ENCODE results near the gene E2F8.

The E2F8 gene

DNA sequence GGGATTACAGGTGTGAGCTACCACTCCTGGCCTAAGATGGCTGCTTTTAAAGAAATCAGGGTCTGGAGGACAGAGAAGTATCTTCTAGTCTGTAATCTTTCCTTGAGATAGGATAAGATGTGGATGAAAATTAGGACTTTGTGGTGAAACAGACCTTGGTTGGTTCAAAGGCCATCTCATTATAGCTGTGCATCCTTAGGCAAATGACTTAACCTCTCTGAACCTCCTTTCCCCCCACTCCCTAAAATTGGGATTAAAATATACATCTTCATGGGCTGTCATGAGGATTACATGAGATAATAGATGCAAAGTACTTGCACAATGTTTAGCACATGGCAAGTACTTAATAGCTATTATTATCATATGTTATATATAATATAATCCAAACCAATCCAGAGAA, 10.8 kb upstream of the E2F8 start:
- no peak for DNase-seq

DNA sequence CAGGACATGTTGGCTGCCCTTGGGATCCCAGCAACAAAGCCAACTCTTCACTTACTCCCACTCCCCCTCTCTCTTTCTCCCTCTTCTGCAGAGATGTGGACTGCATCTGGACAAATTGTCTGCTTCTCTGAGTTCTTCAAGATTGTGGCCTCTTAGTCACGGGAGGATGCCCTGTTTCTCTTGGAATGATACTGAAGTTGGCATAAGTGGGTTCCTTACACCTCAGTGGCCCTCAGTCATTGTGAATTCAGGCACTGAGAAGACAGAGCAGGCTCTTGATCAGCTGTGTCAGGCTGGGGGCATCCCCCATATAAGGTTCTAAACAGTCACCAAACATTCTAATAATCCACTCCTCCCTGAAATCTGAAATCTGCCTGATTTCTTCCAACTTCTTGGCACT, 6.1 kb upstream of the E2F8 start:
- no peak for DNase-seq

DNA sequence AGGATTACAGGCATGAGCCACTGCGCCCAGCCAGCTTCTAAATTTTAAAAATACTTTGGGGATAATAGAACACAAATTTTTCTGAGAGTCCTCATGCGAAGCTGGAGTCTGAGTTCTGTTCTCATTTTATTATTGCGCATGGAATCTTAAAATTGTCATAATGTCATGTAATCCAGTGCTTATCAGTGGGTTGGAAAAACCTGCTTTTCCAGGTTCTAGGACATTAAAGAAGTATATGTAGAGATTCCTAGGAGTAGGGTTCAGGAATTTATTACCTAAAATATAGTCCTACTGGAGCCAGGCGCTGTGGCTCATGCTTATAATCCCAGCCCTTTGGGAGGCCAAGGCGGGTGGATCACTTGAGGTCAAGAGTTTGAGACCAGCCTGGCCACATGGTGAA, 4.6 kb upstream of the E2F8 start:
- DNase-seq = no peak

DNA sequence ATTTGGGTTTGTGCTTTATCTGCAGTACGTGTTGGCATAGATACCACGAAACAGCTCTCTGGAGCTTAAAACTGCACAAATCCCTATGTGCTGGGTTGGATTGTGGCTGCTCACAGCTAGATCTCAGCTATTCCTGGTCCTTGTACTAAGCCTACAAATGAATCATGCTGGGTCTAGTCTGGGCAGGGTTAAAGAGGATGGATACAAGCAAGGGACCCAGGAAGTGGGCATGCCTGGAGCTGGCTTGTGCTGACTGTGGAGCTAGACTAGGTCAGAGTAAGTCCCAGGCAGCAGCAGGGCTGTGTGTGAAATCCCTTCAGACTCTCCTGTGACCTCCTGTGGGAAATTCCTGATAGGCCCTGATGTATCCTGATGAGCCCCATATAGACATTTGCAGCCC, 3.9 kb upstream of the E2F8 start:
- no peak for DNase-seq

DNA sequence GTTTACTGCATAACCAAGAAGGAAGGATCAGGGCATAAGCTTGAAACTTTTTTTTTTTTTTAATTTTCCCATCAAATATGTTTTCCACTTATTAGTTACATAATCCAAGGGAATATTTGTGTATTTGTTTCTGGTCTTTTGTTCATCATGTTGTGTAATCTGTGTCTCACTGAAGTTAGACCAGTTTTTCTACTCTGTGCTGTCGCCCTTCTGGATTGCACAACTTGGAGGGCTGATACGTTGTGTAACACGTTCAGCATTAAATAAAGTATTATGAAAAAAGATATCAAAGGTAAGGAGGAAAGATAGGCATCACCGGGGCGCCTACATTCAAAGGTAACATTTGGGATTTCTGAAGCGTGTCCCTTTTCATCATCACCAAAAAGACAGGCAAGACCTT, 3.3 kb upstream of the E2F8 start:
- DNase-seq = no peak

DNA sequence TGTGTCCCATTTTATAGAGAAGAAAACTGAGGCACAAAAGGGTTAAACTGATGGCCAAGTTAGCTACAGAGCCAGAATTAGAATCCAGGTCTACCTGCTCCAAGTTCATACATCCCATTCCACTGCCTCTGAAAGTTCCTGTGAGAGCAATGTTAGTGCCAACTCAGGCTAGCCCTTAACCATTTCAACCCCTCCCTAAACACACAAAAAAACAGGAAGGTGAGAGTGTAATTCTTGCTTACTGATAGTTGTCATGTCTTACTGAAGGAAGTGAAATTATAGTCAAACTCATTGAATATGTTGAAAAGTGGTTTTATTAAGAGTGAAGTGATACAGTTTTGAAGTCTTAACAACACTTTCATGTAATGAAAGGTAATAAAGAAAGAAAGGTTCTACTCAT, 2.9 kb upstream of the E2F8 start:
- DNase-seq = no peak

DNA sequence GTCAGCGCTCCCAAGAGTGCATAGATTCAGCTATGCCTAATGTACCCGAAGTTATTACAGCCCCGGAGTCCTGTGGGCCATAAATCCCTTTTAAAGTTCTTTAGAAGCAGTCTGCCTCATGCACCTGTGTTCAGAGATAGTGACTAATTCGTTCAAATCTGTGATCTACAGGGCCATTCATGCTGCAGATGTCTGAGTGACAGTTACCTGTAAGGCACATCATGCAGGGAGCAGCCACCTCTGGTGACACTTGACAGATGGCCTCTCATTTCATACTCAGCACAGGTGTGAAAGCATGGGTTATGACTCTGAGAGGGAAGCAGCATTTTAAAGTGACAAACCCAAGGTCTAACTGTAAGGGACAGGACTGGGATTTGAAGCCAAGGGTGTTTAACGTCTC, 2.4 kb upstream of the E2F8 start:
- DNase-seq = no peak

DNA sequence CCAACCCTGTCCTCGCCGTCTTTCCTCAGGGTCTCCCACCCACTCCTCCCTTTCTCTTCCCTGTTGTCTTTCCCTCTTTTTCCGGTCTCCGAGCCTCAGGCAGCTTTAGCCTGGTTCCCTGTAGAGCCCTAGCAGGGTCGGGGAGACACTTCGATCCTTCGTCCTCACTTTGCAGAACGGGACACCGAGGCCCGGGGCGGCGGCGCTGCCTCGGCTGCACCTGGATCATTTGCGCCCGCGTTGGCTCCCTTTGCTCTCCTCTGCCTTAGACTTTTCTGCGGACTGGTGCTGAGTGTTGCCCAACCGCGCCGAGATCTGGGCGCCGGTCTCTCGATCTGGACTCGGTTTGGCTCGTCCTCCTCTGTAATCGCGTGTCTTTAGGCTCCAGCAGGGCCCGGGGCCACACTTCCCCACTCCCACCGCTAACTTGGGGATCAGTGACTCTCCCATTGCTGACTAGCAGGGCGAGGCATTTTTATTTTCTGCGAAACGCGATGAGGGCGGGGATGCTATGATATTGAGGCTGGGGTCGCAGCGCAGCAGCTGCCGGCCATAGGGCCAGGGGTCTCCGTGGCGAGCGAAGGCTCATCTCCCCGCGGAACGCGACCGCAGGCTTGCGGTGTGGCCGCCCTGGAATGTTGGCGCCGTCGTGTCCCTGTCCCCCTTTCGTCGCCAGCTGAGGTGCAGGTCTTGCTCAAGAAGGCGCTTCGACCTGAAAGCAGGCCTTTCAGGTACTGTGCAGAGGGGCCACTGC, 1.6 kb upstream of the E2F8 start:
- DNase-seq = no peak

DNA sequence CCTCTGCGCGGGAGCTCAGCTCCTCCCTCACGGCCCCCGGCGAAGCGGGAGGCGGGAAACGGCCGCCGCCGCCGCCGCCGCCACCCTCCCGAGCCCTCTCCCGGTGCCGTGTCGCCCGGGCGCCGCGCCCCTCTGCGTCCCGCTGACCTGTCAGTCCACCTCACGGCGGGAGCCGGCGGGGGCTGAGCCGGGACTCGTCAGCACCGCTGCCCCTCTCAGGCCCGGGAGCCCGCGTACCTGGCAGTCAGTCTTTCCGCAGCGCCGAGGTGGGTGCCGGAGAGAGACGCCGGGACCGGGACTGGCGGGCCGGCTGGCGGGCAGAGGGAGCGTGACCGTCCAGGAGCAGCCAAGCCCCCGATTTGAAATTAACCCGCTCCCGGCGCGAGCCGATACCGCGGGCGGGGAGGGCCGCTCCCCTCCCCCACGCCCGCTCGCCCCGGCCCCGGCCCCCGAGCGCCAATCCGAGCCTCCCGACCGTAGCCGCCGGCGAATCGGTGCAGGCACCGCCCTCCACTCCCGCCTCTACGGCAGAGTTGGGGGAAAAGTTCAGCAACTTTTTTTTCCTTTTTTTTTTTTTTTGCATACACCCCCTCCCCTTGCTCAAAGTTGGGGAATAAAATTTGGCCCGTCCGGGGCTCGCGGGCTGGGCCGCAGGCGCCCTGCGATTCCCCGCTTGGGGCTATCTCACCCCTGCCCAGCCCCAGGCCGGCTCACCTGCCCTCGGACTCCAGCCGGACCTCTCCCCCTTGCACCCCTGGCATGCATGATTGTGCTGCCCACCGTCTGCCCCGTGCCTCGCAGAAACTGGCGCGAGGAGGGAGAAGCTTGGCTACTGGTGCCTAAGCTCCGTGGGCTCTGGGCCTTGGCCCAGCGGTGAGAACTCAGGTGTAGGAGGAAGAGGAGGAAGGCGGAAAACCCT, 774 bp upstream of the E2F8 start:
- no peak for DNase-seq

DNA sequence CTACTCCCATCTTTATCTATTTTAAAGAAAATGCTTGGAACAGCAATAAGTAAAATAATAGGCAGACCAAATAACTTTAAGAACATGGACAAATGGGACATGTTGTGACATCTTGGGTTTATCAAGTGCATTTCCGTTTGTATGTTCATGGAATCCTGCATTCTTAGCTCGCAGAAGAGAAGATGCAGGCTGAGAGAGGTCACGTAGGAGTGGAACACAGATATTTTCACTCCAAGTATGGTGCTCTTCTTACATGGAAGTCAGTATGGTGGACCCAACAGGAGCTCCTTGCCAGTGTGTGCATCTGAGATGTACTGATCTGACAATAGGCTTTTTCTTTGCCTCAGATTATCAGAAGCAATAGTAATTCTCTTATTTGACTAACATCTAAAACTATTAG, 1.7 kb downstream of the E2F8 start:
- DNase-seq = no peak

DNA sequence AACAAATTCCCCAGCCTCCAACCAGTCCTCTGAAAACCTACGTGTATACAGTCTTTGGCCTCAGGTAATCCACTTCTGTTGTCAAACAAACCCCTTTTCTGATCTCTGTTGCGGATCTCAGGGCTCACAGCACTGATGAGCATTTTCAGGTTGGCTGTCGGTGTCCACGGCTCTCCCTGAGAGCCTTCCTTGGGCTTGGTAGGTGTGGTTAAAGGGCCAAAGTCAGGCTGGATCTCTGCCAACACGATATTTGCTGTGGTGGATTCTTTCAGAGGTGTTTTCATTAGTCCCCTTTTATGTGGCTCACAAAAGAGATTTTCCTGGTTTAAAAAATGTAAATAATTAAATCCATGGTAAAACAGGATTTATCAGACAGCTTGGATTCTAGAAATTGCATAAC, 2.9 kb downstream of the E2F8 start:
- peak; percentile 29 for DNase-seq

DNA sequence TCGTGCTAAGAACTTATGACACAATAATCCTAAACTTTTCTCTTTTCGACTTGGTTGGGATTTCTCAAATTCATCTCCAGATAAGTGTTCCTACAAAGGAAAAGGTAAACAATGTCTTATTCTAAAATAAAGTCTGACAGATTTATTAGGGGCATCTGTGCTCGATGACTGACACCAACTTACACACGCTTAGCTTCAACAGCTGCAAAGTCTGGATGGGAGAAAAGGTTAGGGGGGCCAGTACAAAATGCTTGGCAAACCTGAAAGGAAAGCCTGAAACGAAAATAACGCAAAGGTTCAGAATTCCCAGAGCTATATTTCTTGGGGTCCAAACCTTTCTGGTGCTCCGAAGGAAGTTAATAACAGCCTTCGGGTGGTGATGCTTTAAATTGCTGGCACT, 3.4 kb downstream of the E2F8 start:
- DNase-seq = no peak

DNA sequence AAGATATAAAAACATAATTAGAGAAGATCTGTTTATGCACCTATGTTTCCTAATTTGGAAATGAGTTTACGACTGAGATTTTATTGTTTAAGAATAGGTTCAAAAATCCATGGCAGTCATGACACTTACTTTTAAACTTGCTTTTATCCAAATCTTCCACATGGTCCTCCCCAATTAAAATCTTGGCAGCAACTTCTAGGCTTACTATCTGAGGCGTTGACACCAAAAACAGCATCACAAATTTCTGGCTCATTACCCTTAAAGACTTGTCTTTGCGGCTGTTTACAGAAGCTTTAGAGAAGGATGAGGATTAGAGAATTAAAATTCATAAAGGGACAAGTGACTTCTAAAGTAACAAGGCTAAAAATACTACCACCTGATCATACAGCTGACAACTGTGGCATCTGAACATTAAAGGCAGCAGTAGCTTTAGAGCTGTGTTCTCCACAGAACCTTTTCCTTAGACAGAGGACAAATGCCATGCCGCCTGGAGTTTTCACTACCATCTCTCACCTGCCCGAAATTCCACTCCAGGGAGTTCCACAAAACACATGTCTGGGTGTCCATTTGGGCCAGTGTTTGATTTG, 6.4 kb downstream of the E2F8 start:
- peak; percentile 16 for DNase-seq

DNA sequence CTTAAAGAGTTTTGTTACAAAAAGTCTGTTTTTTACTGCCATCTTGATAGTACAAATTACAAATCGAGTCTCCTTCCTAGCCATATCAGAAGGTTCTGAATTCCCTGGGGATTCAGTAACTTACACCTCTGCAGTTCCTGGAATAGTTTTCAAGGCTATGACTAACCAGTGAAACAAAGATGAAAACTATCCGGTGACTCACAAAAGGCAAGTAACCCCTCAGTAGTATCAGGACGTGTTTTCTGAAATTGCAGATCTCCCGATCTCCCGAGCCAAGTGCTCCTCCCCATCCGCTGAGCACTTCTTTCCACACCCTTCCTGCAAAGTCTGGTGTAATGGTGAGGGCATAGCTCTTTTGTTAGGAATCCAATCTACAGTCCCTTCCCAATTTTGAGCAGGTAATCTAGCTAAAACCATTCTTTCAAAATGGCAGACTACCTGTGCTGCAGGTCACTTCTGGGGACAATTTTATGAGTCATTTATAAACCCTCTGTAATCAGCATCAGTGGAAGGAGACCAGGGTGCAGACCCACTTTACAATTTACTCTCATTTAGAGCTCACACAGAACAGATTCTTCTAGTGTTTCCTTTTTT, 7.7 kb downstream of the E2F8 start:
- no peak for DNase-seq

DNA sequence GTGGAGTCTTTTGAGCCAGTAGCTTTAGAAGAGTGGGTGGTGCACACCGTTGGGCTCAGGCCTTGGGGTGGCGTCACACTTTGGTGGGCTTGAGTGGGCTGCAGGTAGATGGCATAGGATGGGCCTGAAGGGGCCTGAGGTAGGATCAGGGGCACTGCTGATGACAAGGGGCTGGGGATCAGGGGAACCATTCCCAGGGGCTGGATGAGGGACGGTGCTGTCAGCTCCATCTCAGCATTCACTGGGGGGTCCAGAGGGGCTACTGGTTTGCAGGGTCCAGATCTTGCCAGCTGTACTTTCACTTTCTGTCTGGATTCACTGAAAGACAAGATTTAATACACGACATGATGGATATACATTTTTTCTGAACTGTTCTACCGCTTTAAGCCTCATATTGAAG, 11.1 kb downstream of the E2F8 start:
- no peak for DNase-seq

DNA sequence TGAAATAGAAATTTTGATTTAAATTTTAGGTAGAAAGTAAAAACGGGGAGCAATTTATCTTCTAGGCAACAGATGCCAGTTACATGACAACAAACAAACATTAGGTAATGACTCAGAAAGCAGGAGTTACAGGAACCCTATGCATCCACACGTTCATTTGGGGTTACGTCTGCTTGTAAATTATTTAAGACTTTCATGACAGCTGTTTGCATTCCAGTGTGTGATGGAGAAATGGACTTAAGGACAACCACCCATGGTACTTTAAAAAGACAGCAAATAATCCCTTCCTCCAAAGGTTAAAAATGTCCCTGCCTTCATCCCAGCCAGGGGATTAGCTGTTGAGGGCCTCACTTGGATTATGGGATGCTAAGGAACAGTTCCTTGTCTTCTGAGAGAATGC, 11.8 kb downstream of the E2F8 start:
- no peak for DNase-seq

DNA sequence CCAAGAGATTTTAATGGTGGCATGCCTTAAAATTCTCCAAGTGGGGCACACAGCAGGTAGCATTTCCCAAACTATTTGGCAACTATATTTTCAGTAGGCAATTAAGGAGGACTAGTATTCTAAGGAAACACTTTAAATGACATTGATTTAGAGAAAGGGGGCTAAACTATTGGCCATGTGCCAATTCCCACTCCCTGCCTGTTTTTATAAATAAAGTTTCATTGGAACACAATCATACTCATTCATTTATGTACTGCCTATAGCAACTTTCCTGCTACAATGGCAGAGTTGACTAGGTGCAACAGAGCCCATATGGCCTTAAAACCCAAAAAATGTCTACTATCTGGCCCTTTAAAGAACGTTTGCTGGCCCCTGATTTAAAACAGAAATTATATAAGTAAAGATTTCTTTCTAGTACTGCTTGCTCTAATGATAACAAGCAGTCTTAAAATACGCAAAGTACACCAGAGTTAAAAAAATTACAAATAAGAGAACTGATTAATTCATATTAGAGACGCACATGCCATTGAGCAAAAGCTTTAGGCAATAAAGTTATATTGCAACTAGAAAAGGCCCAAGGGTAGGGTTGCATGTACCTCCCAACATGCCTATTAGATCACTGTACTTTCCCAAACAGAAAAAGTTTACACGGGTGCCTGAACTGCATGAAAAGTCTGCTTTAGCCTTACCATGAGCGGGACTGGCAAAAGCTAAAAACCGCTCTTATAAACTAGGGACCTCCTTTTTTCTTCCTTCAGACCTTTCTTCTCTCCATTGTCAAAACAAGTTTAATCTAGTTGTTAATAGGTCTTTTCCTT, 14.2 kb downstream of the E2F8 start:
- no peak for DNase-seq

DNA sequence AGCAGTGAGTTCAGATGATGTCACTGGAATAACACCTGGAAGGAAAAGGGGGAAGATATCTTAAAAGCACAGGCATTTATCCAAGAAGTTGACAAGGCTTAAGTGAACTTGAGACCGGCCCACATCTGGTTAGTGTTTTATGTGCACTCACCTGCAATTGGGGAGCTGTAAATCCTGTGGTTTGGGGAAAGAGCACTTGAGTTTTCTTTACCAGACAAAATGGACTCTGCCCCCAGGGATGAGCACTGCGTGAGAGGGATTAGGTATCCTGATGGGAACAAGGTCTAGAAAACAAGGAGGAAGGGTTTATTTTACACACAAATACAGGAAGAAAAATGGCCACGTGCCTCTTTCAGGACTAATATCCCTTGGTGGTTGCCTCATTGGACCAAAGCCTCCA, 15.2 kb downstream of the E2F8 start:
- no peak for DNase-seq

DNA sequence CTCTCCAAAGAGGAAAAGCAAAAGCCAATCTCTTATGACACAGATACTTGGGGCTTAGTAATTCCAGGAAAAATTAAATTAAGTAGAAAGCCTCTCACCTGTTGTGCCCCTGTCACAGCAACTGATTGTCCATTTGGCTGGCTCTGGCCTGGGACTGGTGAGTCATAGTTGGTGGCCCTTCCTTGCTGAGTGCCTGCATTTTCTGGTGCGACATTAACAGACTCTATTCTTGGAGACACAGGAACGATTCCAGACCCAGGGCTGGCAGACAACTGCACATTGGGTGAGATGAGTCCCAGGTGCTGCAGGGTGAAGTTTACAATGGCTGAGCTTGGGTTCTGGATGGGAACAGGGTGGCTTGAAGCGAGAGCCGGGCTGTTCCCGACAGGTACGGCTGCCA, 15.6 kb downstream of the E2F8 start:
- no peak for DNase-seq

DNA sequence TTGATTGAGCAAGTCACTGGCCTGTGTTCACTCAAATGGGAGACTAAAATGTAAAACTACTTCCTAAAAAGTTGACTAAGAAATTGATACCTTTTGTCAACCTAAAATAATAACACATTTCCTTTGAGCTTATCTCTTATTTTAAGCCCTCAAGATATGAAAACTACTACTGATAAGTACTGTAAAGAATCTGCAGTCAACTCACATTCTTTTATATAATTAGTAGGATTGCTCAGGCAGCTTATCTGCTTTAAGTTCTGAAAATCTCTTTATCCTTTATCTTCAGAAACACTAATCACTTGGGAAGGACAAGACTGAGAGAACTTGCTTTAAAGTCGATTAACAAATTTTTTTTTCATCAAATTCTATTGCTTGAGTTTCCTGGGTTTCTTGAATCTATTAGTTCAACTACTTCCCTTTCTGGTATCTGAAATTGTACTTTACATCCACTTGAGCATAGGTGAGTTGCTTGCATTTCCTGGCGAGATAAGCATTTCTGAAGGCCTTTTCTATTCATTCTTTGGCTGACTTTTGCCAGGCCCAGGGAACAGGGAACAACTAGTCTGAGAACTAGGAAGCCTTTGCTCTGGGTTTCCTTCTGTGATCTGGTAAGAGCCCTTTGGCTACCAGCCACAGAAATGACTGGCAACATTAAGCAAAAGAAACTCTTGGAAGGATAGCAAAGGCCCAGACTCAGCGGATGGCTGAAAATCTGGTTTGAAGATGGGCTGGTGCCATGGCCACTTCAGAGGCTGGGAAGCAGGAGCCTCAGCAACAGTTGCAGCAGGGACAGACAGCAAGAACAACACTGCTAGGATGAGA, 19.6 kb downstream of the E2F8 start:
- no peak for DNase-seq

DNA sequence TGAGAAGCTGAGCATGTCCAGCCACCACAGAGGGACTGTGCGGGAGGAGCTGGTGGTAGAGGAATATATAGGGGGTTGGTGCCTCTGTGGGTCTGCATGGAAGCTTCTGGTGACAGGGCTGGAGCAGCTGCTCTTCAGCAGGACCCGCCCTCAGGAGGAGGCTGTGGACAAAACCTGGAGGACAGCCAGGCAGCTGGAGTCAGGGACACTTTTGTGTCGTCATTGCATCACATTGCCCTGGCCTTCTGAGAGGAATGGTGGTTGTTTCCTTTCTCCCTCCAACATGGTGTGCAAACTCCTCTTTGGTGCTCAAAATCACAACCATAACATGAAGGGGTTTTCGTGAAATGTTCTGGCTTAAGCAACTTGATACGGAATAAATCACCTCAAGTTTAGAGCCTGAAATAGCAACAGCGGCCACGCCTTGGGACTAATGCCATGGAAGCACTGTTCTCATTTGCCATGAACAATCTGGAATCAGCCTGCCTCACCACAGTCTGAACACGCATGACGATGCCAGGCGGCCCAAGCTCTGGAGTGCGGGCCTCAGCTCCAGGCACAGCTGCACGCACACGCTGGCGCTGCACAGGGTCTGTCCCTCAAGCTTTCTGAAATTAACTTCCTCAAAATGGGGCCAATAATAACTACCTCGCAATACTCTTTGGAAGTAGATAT, 21.8 kb downstream of the E2F8 start:
- peak; percentile 16 for DNase-seq
